ENCODE data around the gene SASH3. TPM values are rescaled to one million over a fixed set of nuclear protein-coding genes. Genes with fewer than 3 reads are reported as not detected.

The SASH3 gene
- total RNA-seq, 1 experiment from 2014 or later: 0.42 TPM

DNA sequence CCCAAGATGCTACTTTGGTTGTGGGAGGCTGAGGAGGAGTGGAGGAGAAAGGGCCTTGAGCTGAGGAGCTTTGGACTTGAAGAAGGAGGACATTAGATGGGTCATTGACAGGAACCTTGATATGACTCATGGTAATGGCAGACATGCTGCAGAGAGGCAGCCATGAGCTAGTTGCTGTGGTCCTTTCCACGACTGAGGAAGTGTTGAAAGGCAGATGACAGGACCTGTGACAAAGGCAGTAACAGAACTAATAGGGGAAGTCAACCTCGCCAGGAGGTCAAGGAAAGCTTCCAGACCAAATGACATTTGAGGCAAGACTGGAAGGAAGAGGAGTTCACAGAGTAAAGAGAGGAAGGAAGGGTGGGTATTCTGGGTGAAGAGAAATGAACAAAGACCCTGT lies 48.5 kb upstream of the SASH3 start (continued):
- TF ChIP-seq, protein P1, sequence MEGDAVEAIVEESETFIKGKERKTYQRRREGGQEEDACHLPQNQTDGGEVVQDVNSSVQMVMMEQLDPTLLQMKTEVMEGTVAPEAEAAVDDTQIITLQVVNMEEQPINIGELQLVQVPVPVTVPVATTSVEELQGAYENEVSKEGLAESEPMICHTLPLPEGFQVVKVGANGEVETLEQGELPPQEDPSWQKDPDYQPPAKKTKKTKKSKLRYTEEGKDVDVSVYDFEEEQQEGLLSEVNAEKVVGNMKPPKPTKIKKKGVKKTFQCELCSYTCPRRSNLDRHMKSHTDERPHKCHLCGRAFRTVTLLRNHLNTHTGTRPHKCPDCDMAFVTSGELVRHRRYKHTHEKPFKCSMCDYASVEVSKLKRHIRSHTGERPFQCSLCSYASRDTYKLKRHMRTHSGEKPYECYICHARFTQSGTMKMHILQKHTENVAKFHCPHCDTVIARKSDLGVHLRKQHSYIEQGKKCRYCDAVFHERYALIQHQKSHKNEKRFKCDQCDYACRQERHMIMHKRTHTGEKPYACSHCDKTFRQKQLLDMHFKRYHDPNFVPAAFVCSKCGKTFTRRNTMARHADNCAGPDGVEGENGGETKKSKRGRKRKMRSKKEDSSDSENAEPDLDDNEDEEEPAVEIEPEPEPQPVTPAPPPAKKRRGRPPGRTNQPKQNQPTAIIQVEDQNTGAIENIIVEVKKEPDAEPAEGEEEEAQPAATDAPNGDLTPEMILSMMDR (IDR thresholded peaks at IDR 0.05 in 2 of 3, conservative IDR thresholded peaks at IDR 0.05 in 1 of 3; ENCODE audit: borderline replicate concordance in 1 of 3, insufficient read depth in 1 of 3, low read depth in 2 of 3, low read length in 2 of 3): no peak
- no peak for TF ChIP-seq POLR2AphosphoS5 (IDR thresholded peaks at IDR 0.05; ENCODE audit: low read depth, low read length)
- TF ChIP-seq SIN3A (IDR thresholded peaks at IDR 0.05; ENCODE audit: low read depth): no peak

DNA sequence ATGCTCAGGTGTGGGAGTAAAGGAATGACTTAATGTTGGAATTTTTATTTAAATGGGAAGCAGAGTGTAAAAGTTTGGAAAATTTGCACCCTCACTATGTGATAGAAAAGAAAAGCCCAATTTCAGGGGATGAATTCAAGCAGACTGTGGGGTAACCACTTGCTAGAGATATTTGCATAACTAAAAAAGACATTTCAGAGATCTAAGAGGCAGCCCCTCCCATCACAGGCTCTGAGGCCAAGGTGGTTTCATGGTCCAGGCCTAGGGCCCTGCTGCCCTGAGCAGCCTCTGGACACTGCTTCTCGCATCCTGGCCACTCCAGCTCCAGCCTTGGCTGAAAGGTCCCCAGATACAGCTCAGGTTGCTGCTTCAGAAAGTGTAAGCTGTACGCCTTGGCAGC lies 46.9 kb upstream of the SASH3 start:
- ATAC-seq (no peak), DNase-seq (ENCODE audit: low read depth, low spot score) (no peak)
- BruUV-seq (replicated peaks): no TSS peak
- POLR2A ChIA-PET: no interaction called here
- H3K9me2 ChIP-seq (ENCODE audit: insufficient read depth): no peaks in the 10 kb centered on the region
- no peaks in the 10 kb centered on the region for H3K4me1 ChIP-seq (ENCODE audit: control insufficient read depth in 1 of 2, insufficient read depth in 2 of 2, low read length in 2 of 2)
- CTCF ChIA-PET: no interaction called here
- no peaks in the 10 kb centered on the region for H4K20me1 ChIP-seq (ENCODE audit: insufficient read depth)
- TF ChIP-seq TCF7L2 (IDR thresholded peaks at IDR 0.05; ENCODE audit: borderline replicate concordance, extremely low read depth, insufficient read depth, insufficient read length) (no peak), EZH2phosphoT487 (IDR thresholded peaks at IDR 0.05; ENCODE audit: borderline replicate concordance) (no peak), SRF (IDR thresholded peaks at IDR 0.05; ENCODE audit: low read depth) (no peak), RAD21 (IDR thresholded peaks at IDR 0.05; ENCODE audit: low read depth) (no peak), EGR1 (IDR thresholded peaks at IDR 0.05; ENCODE audit: low read depth) (no peak), EZH2 (IDR thresholded peaks at IDR 0.05) (no peak), ELF1 (IDR thresholded peaks at IDR 0.05; ENCODE audit: borderline replicate concordance, low read depth) (no peak), JUND (IDR thresholded peaks at IDR 0.05) (no peak)
- TF ChIP-seq, protein P2, sequence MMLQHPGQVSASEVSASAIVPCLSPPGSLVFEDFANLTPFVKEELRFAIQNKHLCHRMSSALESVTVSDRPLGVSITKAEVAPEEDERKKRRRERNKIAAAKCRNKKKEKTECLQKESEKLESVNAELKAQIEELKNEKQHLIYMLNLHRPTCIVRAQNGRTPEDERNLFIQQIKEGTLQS (IDR thresholded peaks at IDR 0.05): no peak
- TF ChIP-seq, protein P3, sequence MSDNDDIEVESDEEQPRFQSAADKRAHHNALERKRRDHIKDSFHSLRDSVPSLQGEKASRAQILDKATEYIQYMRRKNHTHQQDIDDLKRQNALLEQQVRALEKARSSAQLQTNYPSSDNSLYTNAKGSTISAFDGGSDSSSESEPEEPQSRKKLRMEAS (IDR thresholded peaks at IDR 0.05): no peak
- H3K4me3 ChIP-seq (replicated peaks in 1 of 2; ENCODE audit: low read depth in 1 of 2, low read length in 2 of 2): no peak overlapping the region
- H3K9me3 ChIP-seq (ENCODE audit: control insufficient read depth in 1 of 2, insufficient read depth in 1 of 2, low read depth in 1 of 2, low read length in 2 of 2): no peaks in the 10 kb centered on the region
- RAD21 ChIA-PET (ENCODE audit: low non-redundant PET in 1 of 2, low total read pairs in 2 of 2, uncharacterized antibody in 2 of 2, unreplicated experiment in 2 of 2): no interaction called here
- H3K27ac ChIP-seq (ENCODE audit: low read depth, low read length): no peak overlapping the region
- H3K79me2 ChIP-seq (ENCODE audit: insufficient read depth, low read length): no peaks in the 10 kb centered on the region
- no peak overlapping the region for H3K4me2 ChIP-seq (ENCODE audit: low read length)
- H3K9ac ChIP-seq (ENCODE audit: low read length): no peak overlapping the region
- no peaks in the 10 kb centered on the region for H3K36me3 ChIP-seq (ENCODE audit: control insufficient read depth in 1 of 2, insufficient read depth in 2 of 2, low read length in 2 of 2)
- intact Hi-C loops (cut with micrococcal nuclease): no loop called here
- H3K27me3 ChIP-seq (ENCODE audit: insufficient read depth, low read length): no peaks in the 10 kb centered on the region
- no peak overlapping the region for H2AFZ ChIP-seq (ENCODE audit: low read depth, low read length, poor library complexity, severe bottlenecking)

All from HCT116 (cell line).